ENCODE results near the gene SSTR3.

SSTR3 gene

DNA sequence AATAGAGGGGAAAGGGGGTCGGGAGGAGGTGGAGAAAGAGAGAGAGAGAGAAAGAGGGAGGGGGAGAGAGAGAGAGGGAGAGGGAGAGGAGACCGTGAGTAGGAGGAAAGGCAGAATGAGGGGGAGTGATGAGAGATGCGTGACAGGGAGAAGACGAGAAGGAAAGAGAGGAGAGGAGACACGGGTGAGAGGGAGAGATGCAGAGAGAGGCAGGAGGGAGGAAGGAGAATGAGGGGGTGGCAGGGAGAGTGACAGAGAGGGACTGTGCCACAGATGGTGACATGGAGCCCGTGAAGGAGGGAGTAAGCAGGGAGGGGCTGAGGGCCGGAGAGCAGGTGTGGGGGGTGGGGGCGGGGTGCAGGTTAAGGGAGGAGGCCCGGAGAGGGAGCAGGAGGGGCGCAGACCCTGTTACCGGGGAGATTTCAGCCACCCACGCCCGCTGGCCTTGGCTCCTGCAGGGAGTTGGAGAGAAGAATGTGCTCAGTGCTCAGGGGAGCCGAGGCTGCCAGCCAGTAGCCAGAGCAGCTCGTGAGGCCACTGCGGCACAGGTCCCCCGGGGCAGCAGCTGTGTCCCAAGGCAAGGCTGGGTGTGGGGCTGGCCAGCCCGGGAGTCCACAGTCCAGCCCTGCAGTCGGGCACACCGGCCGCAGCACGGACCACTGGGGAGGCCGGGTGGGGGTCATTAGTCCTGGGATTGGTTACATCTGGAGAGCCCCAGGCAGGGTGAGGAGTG, at the start of gene SSTR3:
Gene SSTR3 (minus strand): TSS at position 304 of the 733 bp plus-strand sequence. CDS start 4,674 bp downstream, outside the sequence.
- Histone ChIP-seq H3K27me3 (ENCODE audit: insufficient read depth, low read length) (peaks cover 6% of the 10 kb centered on the region; the same call in 1 of the 2 replicates), H4K20me1 (ENCODE audit: insufficient read depth, low read length) (no peaks in the 10 kb centered on the region), H3K9me3 (ENCODE audit: low read length) (no peaks in the 10 kb centered on the region), H3K27ac (ENCODE audit: low read depth, low read length, poor library complexity, severe bottlenecking) (no peak within 1 kb of the TSS), H2AFZ (ENCODE audit: low read length) (no peak within 1 kb of the TSS), H3F3A (ENCODE audit: insufficient read depth, low read length) (no peaks in the 10 kb centered on the region), H3K4me1 (ENCODE audit: insufficient read depth, low read length, severe bottlenecking) (no peaks in the 10 kb centered on the region), H3K79me2 (ENCODE audit: insufficient read depth, low read length) (no peaks in the 10 kb centered on the region), H3K4me2 (ENCODE audit: low read length) (no peak within 1 kb of the TSS), H3K9me2 (ENCODE audit: low read depth, low read length) (no peaks in the 10 kb centered on the region), H3K36me3 (ENCODE audit: insufficient read depth, low read length) (no peaks in the 10 kb centered on the region; the same call in 1 of the 2 replicates), H3K9ac (ENCODE audit: low read length) (no peak within 1 kb of the TSS), H3K4me3 (ENCODE audit: low read depth, low read length, poor library complexity, severe bottlenecking) (no peak within 1 kb of the TSS)
- no peak for TF ChIP-seq EZH2 (IDR thresholded peaks at IDR 0.05; ENCODE audit: borderline replicate concordance, low read length)
- no peak for TF ChIP-seq CTCF (IDR thresholded peaks at IDR 0.05; ENCODE audit: low read length)

GRCh38 chr22:37260901-37261336, 48.6 kb upstream of the SSTR3 start:
- Histone ChIP-seq H4K20me1 (ENCODE audit: insufficient read depth, low read length) (no peaks in the 10 kb centered on the region), H3F3A (ENCODE audit: insufficient read depth, low read length) (no peaks in the 10 kb centered on the region), H3K79me2 (ENCODE audit: insufficient read depth, low read length) (no peaks in the 10 kb centered on the region), H3K27ac (ENCODE audit: low read depth, low read length, poor library complexity, severe bottlenecking) (no peak overlapping the region), H3K9ac (ENCODE audit: low read length) (no peak overlapping the region), H3K4me1 (ENCODE audit: insufficient read depth, low read length, severe bottlenecking) (peaks cover 16% of the 10 kb centered on the region), H3K27me3 (ENCODE audit: insufficient read depth, low read length) (peaks cover 23% of the 10 kb centered on the region; the same call in 1 of the 2 replicates), H2AFZ (ENCODE audit: low read length) (no peak overlapping the region), H3K4me3 (ENCODE audit: low read depth, low read length, poor library complexity, severe bottlenecking) (no peak overlapping the region), H3K36me3 (ENCODE audit: insufficient read depth, low read length) (peaks cover 3% of the 10 kb centered on the region; the same call in 1 of the 2 replicates), H3K9me3 (ENCODE audit: low read length) (peaks cover 12% of the 10 kb centered on the region), H3K9me2 (ENCODE audit: low read depth, low read length) (no peaks in the 10 kb centered on the region), H3K4me2 (ENCODE audit: low read length) (peak overlapping the region; percentile 40; the same call in 1 of the 2 replicates)
- TF ChIP-seq CTCF (IDR thresholded peaks at IDR 0.05; ENCODE audit: low read length) = peak; percentile 94
- TF ChIP-seq EZH2 (IDR thresholded peaks at IDR 0.05; ENCODE audit: borderline replicate concordance, low read length) = no peak

DNA sequence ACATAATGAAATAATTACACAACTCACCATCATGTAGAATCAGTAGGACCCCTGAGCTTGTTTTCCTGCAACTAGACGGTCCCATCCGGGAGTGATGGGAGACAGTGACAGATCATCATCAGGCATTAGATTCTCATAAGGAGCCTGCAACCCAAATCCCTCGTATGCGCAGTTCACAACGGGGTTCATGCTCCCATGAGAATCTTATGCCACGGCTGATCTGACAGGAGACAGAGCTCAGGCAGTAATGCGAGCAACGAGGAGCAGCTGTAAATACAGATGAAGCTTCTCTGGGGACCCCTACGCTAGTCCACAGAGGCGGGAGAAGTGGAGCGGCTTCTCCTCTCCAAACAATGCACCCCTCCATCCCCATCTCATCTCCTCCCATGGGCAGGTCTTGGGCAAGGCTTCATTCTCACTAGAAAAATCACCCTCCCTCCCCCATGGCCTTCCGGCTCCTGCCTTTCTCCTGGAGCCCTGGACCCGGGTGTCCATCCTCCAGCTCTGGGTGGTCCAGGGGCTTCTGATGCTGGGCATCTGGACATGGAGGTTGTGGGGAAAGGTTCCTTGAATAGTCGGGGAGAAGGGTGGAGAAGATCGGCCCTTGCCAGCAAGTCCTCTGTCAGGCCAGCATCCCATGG, 48.0 kb upstream of the SSTR3 start:
- Histone ChIP-seq H3K9me3 (ENCODE audit: low read length) (peaks cover 12% of the 10 kb centered on the region), H2AFZ (ENCODE audit: low read length) (no peak overlapping the region), H3K9ac (ENCODE audit: low read length) (no peak overlapping the region), H3K4me3 (ENCODE audit: low read depth, low read length, poor library complexity, severe bottlenecking) (no peak overlapping the region), H3F3A (ENCODE audit: insufficient read depth, low read length) (no peaks in the 10 kb centered on the region), H3K79me2 (ENCODE audit: insufficient read depth, low read length) (no peaks in the 10 kb centered on the region), H3K4me1 (ENCODE audit: insufficient read depth, low read length, severe bottlenecking) (peaks cover 16% of the 10 kb centered on the region), H3K27me3 (ENCODE audit: insufficient read depth, low read length) (peaks cover 23% of the 10 kb centered on the region), H4K20me1 (ENCODE audit: insufficient read depth, low read length) (no peaks in the 10 kb centered on the region), H3K4me2 (ENCODE audit: low read length) (peak overlapping the region; percentile 40; the same call in 1 of the 2 replicates), H3K9me2 (ENCODE audit: low read depth, low read length) (no peaks in the 10 kb centered on the region), H3K36me3 (ENCODE audit: insufficient read depth, low read length) (peaks cover 3% of the 10 kb centered on the region; the same call in 1 of the 2 replicates), H3K27ac (ENCODE audit: low read depth, low read length, poor library complexity, severe bottlenecking) (no peak overlapping the region)
- TF ChIP-seq CTCF (IDR thresholded peaks at IDR 0.05; ENCODE audit: low read length) (no peak), EZH2 (IDR thresholded peaks at IDR 0.05; ENCODE audit: borderline replicate concordance, low read length) (no peak)
